Panc1 (cell line): Measurements from ENCODE around the gene TOGARAM1. TPM values are rescaled to one million over a fixed set of nuclear protein-coding genes. Genes with fewer than 3 reads are reported as not detected.

Experiments
- total RNA-seq: library from RNA; stranded (reverse); gene quantifications from one replicate; pipeline ENCODE4 v1.2.1, GENCODE V29; 2021; ENCODE audit not compliant: unreplicated experiment

Gene TOGARAM1
- total RNA-seq, 1 experiment from 2014 or later = 11.6 TPM

Other genes starting within 250 kb of the TOGARAM1 start
- gene KLHL28, start 243 bp upstream of the TOGARAM1 start, total RNA-seq = 7.2 TPM
- 30.7 TPM for gene PRPF39, start 121.9 kb downstream of the TOGARAM1 start, total RNA-seq
- 47.4 TPM for gene FKBP3, start 172.3 kb downstream of the TOGARAM1 start, total RNA-seq
- gene FANCM, start 173.7 kb downstream of the TOGARAM1 start, total RNA-seq = 6.6 TPM